ENCODE results near the gene RIPPLY2.

DNA sequence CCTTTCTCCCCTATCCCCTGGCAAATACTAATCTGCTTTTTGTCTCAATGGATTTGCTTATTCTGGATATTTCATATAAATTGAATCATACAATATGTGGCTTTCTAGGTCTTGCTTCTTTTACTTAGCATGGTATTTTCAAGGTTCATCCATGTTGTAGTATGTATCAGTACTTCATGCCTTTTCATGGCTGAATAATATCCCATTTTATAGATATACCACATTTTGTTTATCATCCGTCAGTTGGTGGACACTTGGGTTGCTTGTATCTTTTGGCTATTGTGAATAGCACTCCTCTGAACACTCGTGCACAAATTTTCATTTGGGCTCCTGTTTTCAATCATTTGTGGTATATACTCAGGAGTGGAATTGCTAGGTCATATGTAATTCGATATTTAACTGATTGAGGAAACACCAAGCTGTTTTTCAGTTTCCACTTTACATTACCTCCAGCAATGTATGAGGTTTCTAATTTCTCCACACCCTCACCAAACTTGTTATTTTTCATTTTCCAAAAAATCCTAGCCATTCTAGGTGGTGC, 30.5 kb upstream of the RIPPLY2 start:
- TF ChIP-seq, protein P1, sequence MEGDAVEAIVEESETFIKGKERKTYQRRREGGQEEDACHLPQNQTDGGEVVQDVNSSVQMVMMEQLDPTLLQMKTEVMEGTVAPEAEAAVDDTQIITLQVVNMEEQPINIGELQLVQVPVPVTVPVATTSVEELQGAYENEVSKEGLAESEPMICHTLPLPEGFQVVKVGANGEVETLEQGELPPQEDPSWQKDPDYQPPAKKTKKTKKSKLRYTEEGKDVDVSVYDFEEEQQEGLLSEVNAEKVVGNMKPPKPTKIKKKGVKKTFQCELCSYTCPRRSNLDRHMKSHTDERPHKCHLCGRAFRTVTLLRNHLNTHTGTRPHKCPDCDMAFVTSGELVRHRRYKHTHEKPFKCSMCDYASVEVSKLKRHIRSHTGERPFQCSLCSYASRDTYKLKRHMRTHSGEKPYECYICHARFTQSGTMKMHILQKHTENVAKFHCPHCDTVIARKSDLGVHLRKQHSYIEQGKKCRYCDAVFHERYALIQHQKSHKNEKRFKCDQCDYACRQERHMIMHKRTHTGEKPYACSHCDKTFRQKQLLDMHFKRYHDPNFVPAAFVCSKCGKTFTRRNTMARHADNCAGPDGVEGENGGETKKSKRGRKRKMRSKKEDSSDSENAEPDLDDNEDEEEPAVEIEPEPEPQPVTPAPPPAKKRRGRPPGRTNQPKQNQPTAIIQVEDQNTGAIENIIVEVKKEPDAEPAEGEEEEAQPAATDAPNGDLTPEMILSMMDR (IDR thresholded peaks at IDR 0.05): no peak
- TF ChIP-seq POLR2A (IDR thresholded peaks at IDR 0.05): no peak
